BE2C (cell line): Measurements from ENCODE around the gene SCD.

ENCODE experiments used
- DNase-seq: peaks from one replicate; pipeline ENCODE4 v3.0.0-alpha.2; 2020
- H3K27me3 ChIP-seq: fragments of 250-450 bp; sonication (Bioruptor Pico); 2 replicates; pipeline ENCODE4 v1.5.1; 2020; ENCODE audit warnings: mild to moderate bottlenecking
- H3K36me3 ChIP-seq: fragments of 250-450 bp; sonication (Bioruptor Pico); 2 replicates; pipeline ENCODE4 v1.5.1; 2020; ENCODE audit warnings: mild to moderate bottlenecking
- H3K4me1 ChIP-seq: fragments of 250-450 bp; sonication (Bioruptor Pico); 2 replicates; pipeline ENCODE4 v1.5.1; 2020
- H3K4me3 ChIP-seq: 2 replicates; pipeline ENCODE4 v1.5.1; 2011; ENCODE audit warnings: low read depth, low read length
- H3K9me3 ChIP-seq: fragments of 250-450 bp; sonication (Bioruptor Pico); 2 replicates; pipeline ENCODE4 v1.5.1; 2020
- CTCF ChIP-seq: IDR thresholded peaks from 2 replicates; pipeline ENCODE4 v1.5.1; 2012; ENCODE audit warnings: mild to moderate bottlenecking, low read depth, low read length

SCD gene

GRCh38 chr10:100362570-100363496 lies 15.8 kb downstream of the SCD start:
- TF ChIP-seq CTCF = no peak
- no peak for DNase-seq
- Histone ChIP-seq H3K27me3 (no peaks in the 10 kb centered on the region), H3K4me3 (no peak overlapping the region), H3K4me1 (peaks cover 28% of the 10 kb centered on the region), H3K9me3 (no peaks in the 10 kb centered on the region), H3K36me3 (peaks cover 46% of the 10 kb centered on the region)

DNA sequence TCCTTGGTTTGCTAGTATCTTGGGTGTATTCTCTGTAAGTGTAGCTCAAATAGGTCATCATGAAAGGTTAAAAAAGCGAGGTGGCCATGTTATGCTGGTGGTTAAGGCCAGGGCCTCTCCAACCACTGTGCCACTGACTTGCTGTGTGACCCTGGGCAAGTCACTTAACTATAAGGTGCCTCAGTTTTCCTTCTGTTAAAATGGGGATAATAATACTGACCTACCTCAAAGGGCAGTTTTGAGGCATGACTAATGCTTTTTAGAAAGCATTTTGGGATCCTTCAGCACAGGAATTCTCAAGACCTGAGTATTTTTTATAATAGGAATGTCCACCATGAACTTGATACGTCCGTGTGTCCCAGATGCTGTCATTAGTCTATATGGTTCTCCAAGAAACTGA lies 17.1 kb downstream of the SCD start:
- peaks cover 23% of the 10 kb centered on the region for H3K4me1 ChIP-seq
- H3K9me3 ChIP-seq = no peaks in the 10 kb centered on the region
- no peak overlapping the region for H3K4me3 ChIP-seq
- TF ChIP-seq CTCF = no peak
- DNase-seq = no peak
- H3K36me3 ChIP-seq = peaks cover 34% of the 10 kb centered on the region
- H3K27me3 ChIP-seq = no peaks in the 10 kb centered on the region

GRCh38 chr10:100364735-100365391 lies 17.8 kb downstream of the SCD start:
- peak; percentile 75 for DNase-seq
- peaks cover 27% of the 10 kb centered on the region for H3K36me3 ChIP-seq
- no peaks in the 10 kb centered on the region for H3K27me3 ChIP-seq
- no peak for TF ChIP-seq CTCF
- H3K4me3 ChIP-seq = no peak overlapping the region
- peaks cover 16% of the 10 kb centered on the region for H3K4me1 ChIP-seq
- H3K9me3 ChIP-seq = no peaks in the 10 kb centered on the region

DNA sequence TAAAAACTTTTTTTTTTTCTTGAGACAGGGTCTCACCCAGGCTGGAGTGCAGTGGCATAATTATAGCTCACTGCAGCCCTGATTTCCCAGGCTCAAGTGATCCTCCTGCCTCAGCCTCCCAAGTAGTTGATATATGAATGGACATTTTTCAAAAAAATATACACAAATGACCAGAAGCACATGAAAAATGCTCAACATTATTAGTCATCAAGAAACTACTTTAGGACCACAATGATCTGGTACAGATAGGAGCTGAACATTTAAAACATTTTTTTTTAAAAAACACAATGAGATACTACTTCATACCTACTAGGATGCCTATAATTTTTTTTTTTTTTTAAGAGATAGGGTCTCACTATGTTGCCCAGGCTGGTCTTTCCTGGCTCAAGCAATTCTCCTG lies 21.7 kb downstream of the SCD start:
- Histone ChIP-seq H3K9me3 (no peaks in the 10 kb centered on the region), H3K4me3 (no peak overlapping the region), H3K27me3 (no peaks in the 10 kb centered on the region), H3K36me3 (no peaks in the 10 kb centered on the region), H3K4me1 (peaks cover 31% of the 10 kb centered on the region)
- TF ChIP-seq CTCF = no peak
- DNase-seq = no peak

DNA sequence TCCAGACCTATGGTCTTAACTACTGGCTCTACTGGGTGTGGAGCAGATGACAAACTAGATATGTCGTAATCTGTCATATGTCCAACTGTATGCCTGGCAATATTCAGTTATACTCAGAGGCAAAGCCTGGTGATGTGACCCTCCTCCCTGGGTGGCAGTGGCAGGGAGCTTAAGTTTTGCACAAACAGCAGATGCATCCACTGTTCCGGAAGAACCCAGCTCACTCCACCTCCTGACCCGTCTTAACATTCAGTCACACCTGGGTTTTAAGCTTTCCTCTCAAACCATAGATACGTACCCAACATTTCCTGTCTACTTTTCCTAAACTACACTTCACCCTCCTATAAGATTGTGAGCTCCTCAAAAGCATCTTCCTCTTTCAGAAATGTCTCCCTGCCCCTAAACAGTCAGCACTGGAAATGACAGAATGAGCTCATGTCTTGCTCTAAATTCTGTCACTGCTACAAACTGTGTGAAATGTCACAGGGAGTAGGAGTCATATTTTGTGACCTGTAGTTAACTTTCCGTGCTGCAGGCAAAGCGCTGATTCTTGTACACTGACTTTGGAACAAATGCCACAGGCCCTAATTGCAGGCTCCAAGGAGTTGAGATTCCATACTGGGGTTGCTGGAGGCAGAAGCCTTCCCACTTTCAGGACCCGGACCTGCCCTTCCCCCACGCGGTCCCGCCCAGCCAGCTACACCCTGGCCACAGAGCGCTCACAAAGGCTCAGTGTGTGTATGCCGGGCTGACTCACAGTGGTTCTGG lies 23.9 kb downstream of the SCD start:
- Histone ChIP-seq H3K27me3 (no peaks in the 10 kb centered on the region), H3K4me1 (peaks cover 22% of the 10 kb centered on the region), H3K4me3 (no peak overlapping the region), H3K9me3 (no peaks in the 10 kb centered on the region), H3K36me3 (no peaks in the 10 kb centered on the region)
- DNase-seq = peak; percentile 36
- no peak for TF ChIP-seq CTCF
